Fibroblast of lung (primary cell): ENCODE data around the gene BEND3.

ENCODE experiments used
- EZH2 ChIP-seq: IDR thresholded peaks from 2 replicates; pipeline ENCODE4 v1.5.1; 2012; ENCODE audit warnings: low read length, control low read depth, mild to moderate bottlenecking; ENCODE audit errors: missing control alignments
- TF ChIP-seq, protein P1 (sequence below), 2 donors: IDR thresholded peaks in 1 of 2; conservative IDR thresholded peaks in 1 of 2; 1 replicate in 1 of 2; 2 replicates in 1 of 2; pipeline ENCODE4 v1.5.1; 2011 to 2012; ENCODE audit warnings: low read length in 2 of 2, control low read depth in 1 of 2, inconsistent platforms in 1 of 2, low read depth in 1 of 2, mild to moderate bottlenecking in 1 of 2

DNA sequence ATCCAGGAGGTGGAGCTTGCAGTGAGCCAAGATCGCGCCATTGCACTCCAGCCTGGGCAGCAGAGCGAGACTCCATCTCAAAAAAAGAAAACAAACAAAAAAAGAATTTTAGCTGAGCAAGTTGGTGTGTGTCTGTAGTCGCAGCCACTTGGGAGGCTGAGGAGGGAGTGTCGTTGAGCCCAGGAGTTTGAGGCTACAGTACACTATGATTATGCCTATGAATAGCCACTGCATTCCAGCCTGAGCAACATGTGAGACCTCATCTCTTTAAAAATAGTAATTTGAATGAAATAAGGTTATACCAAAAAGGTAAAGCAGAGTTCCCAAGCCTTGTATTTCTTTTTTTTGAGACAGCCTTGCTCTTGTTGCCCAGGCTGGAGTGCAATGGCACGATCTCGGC, 67.5 kb downstream of the BEND3 start:
- TF ChIP-seq, protein P1, sequence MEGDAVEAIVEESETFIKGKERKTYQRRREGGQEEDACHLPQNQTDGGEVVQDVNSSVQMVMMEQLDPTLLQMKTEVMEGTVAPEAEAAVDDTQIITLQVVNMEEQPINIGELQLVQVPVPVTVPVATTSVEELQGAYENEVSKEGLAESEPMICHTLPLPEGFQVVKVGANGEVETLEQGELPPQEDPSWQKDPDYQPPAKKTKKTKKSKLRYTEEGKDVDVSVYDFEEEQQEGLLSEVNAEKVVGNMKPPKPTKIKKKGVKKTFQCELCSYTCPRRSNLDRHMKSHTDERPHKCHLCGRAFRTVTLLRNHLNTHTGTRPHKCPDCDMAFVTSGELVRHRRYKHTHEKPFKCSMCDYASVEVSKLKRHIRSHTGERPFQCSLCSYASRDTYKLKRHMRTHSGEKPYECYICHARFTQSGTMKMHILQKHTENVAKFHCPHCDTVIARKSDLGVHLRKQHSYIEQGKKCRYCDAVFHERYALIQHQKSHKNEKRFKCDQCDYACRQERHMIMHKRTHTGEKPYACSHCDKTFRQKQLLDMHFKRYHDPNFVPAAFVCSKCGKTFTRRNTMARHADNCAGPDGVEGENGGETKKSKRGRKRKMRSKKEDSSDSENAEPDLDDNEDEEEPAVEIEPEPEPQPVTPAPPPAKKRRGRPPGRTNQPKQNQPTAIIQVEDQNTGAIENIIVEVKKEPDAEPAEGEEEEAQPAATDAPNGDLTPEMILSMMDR (conservative IDR thresholded peaks at IDR 0.05 in 1 of 2, IDR thresholded peaks at IDR 0.05 in 1 of 2; ENCODE audit: low read depth in 1 of 2, low read length in 2 of 2), result no peak
- no peak for TF ChIP-seq EZH2
